Glomerular visceral epithelial cell (primary cell): ENCODE measurements around the gene SH3PXD2B.
A peak's percentile ranks its signal among the peaks of the same experiment; 100 is the strongest.
"Not testable (repeated sequence)": the region's sequence is repeated elsewhere in the genome, so short reads cannot be mapped to it uniquely, and the experiment has no call there.

Experiments
- DNase-seq: peaks from one replicate; pipeline ENCODE4 v3.0.0-alpha.2; 2016; ENCODE audit errors: extremely low spot score

SH3PXD2B gene

GRCh38 chr5:172417983-172418630 lies 36.2 kb downstream of the SH3PXD2B start:
- DNase-seq, result no peak

DNA sequence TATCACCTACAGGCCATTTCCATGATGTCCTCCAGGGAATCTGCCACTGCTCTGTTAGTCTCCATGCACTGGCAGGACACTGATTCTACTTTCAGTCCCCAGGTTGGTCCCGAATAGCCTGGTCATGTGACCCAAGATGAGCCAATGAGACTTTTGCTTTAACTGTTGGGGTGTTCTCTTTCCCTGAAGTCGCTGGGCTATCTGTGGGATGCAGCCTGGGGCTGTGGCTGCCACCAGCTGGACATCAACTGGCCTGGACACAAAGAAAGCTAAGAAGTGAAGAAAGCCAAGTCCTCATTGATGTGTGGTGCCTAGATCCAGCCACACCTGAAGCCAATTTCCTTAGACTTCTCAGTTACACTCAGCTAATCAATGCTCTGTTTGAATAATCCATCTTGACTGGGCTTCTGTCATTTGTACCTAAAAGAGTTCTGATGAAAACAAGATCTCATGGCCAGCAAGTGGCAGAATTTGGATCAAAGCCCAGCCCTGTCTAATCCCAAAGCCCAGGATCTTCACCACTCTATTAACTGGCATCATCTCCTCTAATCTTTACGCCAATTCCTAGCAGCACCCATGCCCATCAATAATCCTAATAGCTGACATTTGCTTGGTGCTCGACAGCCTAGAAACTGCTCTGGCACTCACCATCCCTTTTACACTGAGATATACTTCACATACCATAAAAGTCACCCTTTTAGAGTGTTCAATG lies 37.0 kb downstream of the SH3PXD2B start:
- no peak for DNase-seq

DNA sequence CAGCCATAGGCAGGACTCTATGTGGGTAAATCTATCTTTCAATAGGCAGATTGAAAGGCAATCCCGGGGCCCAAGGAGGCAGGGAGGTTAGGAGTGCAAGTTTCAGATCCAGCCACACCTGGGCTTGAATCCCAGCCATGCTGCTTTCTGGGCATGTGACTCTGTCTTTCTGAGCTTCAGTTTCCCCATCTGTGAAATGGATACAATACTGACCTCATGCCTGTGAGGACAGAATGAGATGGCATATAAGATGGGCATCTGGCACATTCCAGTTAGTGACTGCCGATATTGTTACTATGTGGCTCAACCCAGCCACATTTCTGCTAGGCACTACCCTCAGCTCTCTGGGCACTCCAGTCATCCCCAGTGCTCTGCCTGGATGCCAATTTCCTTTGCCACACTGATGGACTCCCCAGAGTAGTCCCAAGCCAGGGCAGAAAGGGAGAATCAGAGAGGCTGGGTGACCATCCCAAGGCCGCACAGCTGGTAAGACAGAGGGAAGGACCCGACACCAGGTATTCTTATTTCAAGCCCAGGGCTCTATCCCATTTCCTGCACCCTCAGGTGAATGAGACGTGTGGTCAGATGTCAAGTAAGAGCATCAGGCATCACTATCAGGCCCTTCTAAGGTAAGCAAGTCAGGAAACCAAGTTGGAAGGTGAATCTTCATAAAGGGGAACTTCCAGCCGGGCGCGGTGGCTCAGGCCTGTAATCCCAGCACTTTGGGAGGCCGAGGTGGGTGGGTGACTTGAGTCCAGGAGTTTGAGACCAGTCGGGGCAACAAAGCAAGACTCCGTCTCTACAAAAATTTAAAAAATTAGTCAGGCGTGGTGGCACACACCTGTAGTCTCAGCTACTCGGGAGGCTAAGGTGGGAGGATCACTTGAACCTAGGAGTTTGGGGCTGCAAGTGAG lies 38.7 kb downstream of the SH3PXD2B start:
- DNase-seq, result no peak

GRCh38 chr5:172414531-172415361 lies 39.6 kb downstream of the SH3PXD2B start:
- peak; percentile 47 for DNase-seq

DNA sequence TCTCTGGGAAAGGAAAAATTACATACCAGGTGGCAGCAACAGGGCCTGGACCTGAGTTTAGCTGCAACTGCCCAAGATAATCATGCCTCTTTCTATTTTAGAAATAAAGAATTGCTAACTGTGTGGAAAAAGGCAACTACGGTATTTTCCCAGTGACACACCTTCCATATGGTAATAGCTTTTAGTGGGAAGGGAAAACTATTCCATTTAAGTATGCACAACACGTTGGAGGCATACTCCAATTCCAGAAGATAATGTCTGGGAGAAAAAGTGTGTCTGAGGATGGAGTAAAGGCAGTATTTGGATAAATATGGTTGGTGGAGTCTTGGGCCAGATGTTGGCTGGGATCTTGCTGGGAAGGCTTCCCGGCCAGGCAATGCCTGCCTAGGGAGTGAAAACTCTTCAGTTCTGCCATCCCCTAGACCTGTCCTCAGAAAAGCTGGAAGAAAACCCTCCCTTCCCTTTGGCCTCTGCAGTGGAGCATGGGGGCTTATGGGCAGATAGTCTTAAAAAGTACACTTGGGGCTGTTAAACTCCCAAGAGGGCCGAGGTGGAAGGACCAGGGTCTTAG lies 40.6 kb downstream of the SH3PXD2B start:
- no peak for DNase-seq

DNA sequence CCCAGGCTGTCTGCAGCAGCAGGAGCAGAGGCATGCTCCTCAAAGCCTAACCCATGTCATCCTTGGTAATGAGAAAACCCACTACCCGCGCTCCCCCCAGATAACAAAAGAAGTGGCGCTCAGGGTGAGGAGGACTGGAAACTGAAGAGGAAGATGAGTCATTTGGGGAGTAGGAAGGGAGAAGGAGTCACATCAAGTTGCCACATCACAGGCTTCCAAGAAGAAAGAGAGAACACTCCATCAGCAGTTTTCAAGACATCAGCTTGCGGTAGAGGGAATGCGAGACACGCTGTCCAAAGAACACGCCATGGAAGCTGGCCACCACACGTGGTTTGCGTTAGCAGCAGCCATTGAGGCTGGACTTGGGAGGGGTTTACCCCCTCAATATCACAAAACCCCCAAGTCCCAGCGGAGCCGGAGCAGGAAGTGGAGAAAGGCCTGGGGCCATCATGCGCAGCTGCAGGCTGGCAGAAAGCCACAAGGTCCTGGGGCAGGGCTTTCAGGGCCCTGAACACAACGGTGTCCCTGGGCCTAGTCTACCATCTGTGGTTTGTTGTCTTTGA lies 41.5 kb downstream of the SH3PXD2B start:
- peak; percentile 40 for DNase-seq

DNA sequence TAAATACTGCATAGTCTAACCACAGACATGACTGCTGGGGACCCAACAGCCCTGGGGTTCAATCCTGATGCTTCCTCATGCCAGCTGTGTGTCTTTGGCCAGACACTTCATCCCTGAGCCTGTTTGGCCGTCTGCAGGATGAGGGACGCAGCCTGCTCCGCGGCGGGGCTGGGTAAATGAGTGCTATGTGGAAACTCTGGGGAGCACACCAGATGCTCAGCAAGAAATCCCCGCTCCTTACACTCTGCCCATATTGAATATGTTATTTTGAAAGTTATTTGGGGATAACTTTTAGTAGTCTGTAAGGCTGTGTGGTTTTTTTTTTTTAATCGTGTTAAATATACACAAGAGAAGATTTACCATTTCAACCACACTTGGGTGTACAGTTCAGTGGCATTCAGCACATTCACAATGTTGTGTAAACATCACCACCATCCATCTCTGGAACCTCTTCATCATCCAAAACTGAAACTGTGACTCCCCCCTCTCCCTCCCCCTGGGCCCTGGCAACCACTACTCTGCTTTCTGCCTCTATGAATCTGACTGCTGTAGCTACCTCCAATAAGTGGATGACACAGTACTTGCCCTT lies 42.7 kb downstream of the SH3PXD2B start:
- no peak for DNase-seq

- DNase-seq, result no peak
Measured at GRCh38 chr5:172410662-172411483, 43.5 kb downstream of the SH3PXD2B start.

- DNase-seq, result peak; percentile 55
Measured at GRCh38 chr5:172410160-172410559, 44.2 kb downstream of the SH3PXD2B start.

- not testable (repeated sequence) for DNase-seq
Measured at GRCh38 chr5:172409477-172409876, 44.8 kb downstream of the SH3PXD2B start.

- DNase-seq, result peak; percentile 60
Measured at GRCh38 chr5:172407822-172408221, 46.5 kb downstream of the SH3PXD2B start.

- DNase-seq, result peak; percentile 30
Measured at GRCh38 chr5:172407241-172407691, 47.1 kb downstream of the SH3PXD2B start.

DNA sequence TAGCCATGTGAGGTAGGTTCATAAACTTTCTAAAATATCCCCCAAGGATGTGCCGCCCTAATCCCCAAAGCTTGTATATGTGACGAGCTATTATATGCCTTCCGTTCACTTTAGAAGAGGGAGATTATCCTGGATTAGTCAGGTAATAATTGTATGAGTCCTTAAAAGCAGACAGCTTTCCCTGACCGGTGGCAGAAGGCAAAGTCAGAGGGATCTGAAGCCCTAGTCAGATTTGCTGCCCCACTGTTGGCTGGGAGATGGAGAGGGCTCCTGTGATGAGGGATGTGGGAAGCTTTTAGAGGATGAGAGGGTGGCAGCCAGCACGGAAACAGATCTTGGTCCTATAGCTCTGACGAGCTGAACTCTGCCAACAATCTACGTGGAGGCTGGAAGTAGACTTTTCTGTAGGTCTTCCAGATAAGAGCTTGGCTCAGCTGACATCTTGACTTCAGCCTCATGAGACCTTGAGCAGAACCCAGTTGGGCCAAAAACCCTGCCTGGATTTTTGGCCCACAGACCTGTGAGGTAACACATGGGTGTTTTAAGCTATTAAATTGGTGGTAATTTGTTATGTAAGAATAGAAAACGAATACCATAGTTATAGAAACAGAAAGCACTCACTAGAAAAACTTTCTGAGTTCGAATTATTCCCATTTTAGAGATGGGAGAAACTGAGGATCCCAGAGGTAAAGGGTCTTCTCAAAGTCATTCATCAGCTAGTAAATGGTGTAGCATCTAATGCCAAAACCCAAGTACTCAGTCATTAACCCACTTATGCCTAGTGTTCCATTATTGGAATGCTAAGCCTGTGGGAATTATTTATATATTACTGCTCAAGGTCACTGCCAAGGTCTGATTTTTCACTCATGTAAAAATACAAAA lies 48.9 kb downstream of the SH3PXD2B start:
- no peak for DNase-seq

GRCh38 chr5:172404746-172405145 lies 49.6 kb downstream of the SH3PXD2B start:
- no peak for DNase-seq

GRCh38 chr5:172403817-172404216 lies 50.5 kb downstream of the SH3PXD2B start:
- DNase-seq, result no peak

- no peak for DNase-seq
Measured at GRCh38 chr5:172403189-172403796, 51.0 kb downstream of the SH3PXD2B start.

GRCh38 chr5:172402531-172403188 lies 51.7 kb downstream of the SH3PXD2B start:
- DNase-seq, result no peak
